Measurements from ENCODE around the gene MAST4. TPM values are rescaled to one million over a fixed set of nuclear protein-coding genes. Genes with fewer than 3 reads are reported as not detected.

MAST4 gene
- total RNA-seq, 2 experiments from 2014 or later, result 1.3 to 21.9 TPM

DNA sequence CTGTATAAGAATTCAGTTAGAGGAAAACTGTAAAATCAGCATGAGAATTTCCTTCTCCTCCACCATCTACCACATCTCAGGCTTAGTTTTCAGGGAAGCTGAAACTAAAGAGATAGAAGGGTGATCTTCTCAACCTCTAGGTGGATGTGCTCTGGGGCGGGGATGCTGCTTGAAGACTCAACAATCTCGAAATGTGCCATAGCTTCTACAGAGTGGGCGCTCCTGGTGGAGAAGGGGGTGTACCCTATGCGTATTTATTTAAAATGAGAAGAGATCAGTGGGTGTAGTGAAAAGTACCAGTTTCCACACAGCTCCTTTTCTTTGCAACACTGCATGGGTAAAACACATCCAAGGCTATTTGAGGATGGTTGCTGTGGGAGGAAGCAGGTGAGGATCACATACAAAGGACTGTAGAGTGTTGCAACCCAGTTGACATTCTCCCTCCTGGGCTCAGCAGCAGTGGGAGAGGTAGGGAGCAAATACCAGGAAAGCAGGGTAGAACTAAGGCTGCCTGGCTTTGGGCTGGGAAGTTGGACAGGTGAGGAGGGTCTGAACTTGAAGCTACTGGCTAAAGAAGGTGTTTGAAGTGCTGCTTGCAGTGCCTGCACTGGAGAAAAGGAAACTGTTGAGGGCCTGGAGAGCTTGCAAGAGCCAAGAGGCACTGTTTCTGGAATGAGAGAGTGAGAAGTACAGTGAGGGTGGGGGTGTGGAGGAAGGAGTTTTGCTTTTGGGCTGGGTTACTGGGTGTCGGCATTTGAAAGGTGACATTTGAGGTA is 73.1 kb downstream of the MAST4 start:
- Histone ChIP-seq H3K27ac (ENCODE audit: low read depth, low read length, poor library complexity, severe bottlenecking) (no peak overlapping the region), H3K79me2 (ENCODE audit: insufficient read depth, low read depth, low read length) (no peaks in the 10 kb centered on the region), H2AFZ (ENCODE audit: low read length) (no peak overlapping the region), H3K36me3 (ENCODE audit: insufficient read depth, low read length) (no peaks in the 10 kb centered on the region), H3K4me1 (ENCODE audit: insufficient read depth, low read length, poor library complexity, severe bottlenecking) (no peaks in the 10 kb centered on the region), H3K4me3 (ENCODE audit: low read depth, low read length, poor library complexity, severe bottlenecking) (no peak overlapping the region), H3K9me2 (ENCODE audit: insufficient read depth, low read length) (no peaks in the 10 kb centered on the region), H3K9me3 (ENCODE audit: low read length) (no peaks in the 10 kb centered on the region), H4K20me1 (ENCODE audit: insufficient read depth, low read length) (no peaks in the 10 kb centered on the region), H3K4me2 (ENCODE audit: low read length) (no peak overlapping the region)
- POLR2A ChIA-PET, result no interaction called here
- CTCF ChIA-PET (ENCODE audit: unreplicated experiment), result no interaction called here
- no TSS peak for BruUV-seq (replicated peaks)
- intact Hi-C loops (cut with micrococcal nuclease; ENCODE audit: unreplicated experiment), result no loop called here
- TF ChIP-seq EZH2phosphoT487 (IDR thresholded peaks at IDR 0.05; ENCODE audit: borderline replicate concordance, low read depth, low read length), result no peak
- TF ChIP-seq CTCF (conservative IDR thresholded peaks at IDR 0.05; ENCODE audit: low read length), result no peak
- DNase-seq (ENCODE audit: low spot score), result no peak

DNA sequence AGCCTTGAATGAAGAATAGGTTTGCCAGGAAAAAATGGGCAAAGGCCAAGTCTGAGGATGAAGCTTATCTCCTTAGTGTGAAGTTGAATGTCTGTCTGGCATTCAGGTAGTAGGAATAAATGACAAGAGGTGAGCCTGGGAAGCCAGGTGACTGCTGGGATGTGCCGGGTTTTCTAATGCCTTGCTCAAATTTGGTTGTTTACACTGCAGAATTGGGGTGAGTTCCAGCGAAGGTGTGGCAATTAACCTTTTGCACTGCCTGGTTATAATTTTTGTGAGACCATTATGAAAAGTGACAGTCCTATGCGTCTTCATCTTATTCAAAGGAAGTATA is 73.6 kb downstream of the MAST4 start:
- Histone ChIP-seq H3K27ac (ENCODE audit: low read depth, low read length, poor library complexity, severe bottlenecking) (no peak overlapping the region), H4K20me1 (ENCODE audit: insufficient read depth, low read length) (no peaks in the 10 kb centered on the region), H3K9me3 (ENCODE audit: low read length) (no peaks in the 10 kb centered on the region), H3K4me1 (ENCODE audit: insufficient read depth, low read length, poor library complexity, severe bottlenecking) (no peaks in the 10 kb centered on the region), H3K4me3 (ENCODE audit: low read depth, low read length, poor library complexity, severe bottlenecking) (no peak overlapping the region), H3K4me2 (ENCODE audit: low read length) (no peak overlapping the region), H2AFZ (ENCODE audit: low read length) (no peak overlapping the region), H3K9me2 (ENCODE audit: insufficient read depth, low read length) (no peaks in the 10 kb centered on the region), H3K79me2 (ENCODE audit: insufficient read depth, low read depth, low read length) (no peaks in the 10 kb centered on the region), H3K36me3 (ENCODE audit: insufficient read depth, low read length) (no peaks in the 10 kb centered on the region)
- ChIA-PET POLR2A (no interaction called here), CTCF (ENCODE audit: unreplicated experiment) (no interaction called here)
- BruUV-seq (replicated peaks), result no TSS peak
- no peak for DNase-seq (ENCODE audit: low spot score)
- TF ChIP-seq CTCF (conservative IDR thresholded peaks at IDR 0.05; ENCODE audit: low read length) (no peak), EZH2phosphoT487 (IDR thresholded peaks at IDR 0.05; ENCODE audit: borderline replicate concordance, low read depth, low read length) (no peak)
- intact Hi-C loops (cut with micrococcal nuclease; ENCODE audit: unreplicated experiment), result no loop called here

DNA sequence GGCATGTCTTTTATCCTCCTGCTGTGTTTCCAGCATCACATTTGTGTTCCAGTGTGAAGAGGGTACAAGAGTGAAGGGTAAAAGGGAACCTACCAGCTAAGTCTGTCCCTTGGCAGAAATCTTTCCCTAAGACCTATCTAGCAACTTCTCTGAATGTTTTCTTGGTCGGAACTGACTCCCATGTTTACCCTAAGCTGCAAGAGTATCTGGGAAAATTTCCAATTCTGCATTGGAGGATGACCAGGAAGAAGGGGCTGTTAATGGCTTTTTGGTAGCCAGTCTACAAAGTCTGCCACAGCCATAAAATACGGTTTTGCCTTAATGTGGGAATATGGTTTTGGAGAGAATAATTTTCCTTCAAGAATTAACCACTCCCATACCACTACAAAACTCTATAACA is 75.1 kb downstream of the MAST4 start:
- H3K27ac ChIP-seq (ENCODE audit: low read depth, low read length, poor library complexity, severe bottlenecking), result no peak overlapping the region
- no peak for DNase-seq (ENCODE audit: low spot score)
- CTCF ChIA-PET (ENCODE audit: unreplicated experiment), result no interaction called here
- no peaks in the 10 kb centered on the region for H3K9me3 ChIP-seq (ENCODE audit: low read length)
- no peaks in the 10 kb centered on the region for H4K20me1 ChIP-seq (ENCODE audit: insufficient read depth, low read length)
- intact Hi-C loops (cut with micrococcal nuclease; ENCODE audit: unreplicated experiment), result no loop called here
- H3K9me2 ChIP-seq (ENCODE audit: insufficient read depth, low read length), result no peaks in the 10 kb centered on the region
- H3K4me3 ChIP-seq (ENCODE audit: low read depth, low read length, poor library complexity, severe bottlenecking), result no peak overlapping the region
- no peak overlapping the region for H2AFZ ChIP-seq (ENCODE audit: low read length)
- no peaks in the 10 kb centered on the region for H3K36me3 ChIP-seq (ENCODE audit: insufficient read depth, low read length)
- H3K4me2 ChIP-seq (ENCODE audit: low read length), result no peak overlapping the region
- H3K79me2 ChIP-seq (ENCODE audit: insufficient read depth, low read depth, low read length), result no peaks in the 10 kb centered on the region
- H3K4me1 ChIP-seq (ENCODE audit: insufficient read depth, low read length, poor library complexity, severe bottlenecking), result no peaks in the 10 kb centered on the region
- POLR2A ChIA-PET, result interaction anchor here (0.6 to 0.7 kb wide), 3 partner anchors 153 to 518 kb away, joined by 3 to 4 read pairs (median 4); no protein-coding TSS in a partner anchor
- BruUV-seq (replicated peaks), result no TSS peak
- TF ChIP-seq EZH2phosphoT487 (IDR thresholded peaks at IDR 0.05; ENCODE audit: borderline replicate concordance, low read depth, low read length) (no peak), CTCF (conservative IDR thresholded peaks at IDR 0.05; ENCODE audit: low read length) (no peak)
